Bronchial epithelial cell (primary cell): Measurements from ENCODE around the gene DOHH. TPM values are rescaled to one million over a fixed set of nuclear protein-coding genes. Genes with fewer than 3 reads are reported as not detected.

ENCODE experiments used
- DNase-seq: peaks from one replicate; pipeline ENCODE4 v3.0.0-alpha.2; 2010; ENCODE audit warnings: low read depth
- FAIRE-seq: peaks from 2 replicates; lab custom pipeline; 2011; peaks lifted over from hg19 to GRCh38; lab: Jason Lieb, UNC
- H3K27me3 ChIP-seq: 2 replicates; pipeline ENCODE4 v1.5.1; 2011; ENCODE audit warnings: low read length; ENCODE audit not compliant: control insufficient read depth, insufficient read depth
- H3K36me3 ChIP-seq: 2 replicates; pipeline ENCODE4 v1.5.1; 2011; ENCODE audit warnings: low read length; ENCODE audit not compliant: control insufficient read depth, insufficient read depth
- H3K4me3 ChIP-seq: 2 replicates; pipeline ENCODE4 v1.5.1; 2011; ENCODE audit warnings: mild to moderate bottlenecking, low read depth, low read length, control low read depth
- total RNA-seq: library from RNA; depleted of rRNA; stranded (reverse); fragments of >200 nt; gene quantifications from 2 replicates; pipeline ENCODE4 v1.2.1, GENCODE V29; 2014
- TF ChIP-seq, protein P1 (sequence below): IDR thresholded peaks from 2 replicates; pipeline ENCODE4 v1.5.1; 2011; ENCODE audit warnings: mild to moderate bottlenecking, moderate library complexity, low read length, control low read depth, inconsistent platforms; ENCODE audit not compliant: insufficient read depth, severe bottlenecking

DOHH gene
- total RNA-seq, 1 donor from 2014 or later, result 17.1 TPM

DNA sequence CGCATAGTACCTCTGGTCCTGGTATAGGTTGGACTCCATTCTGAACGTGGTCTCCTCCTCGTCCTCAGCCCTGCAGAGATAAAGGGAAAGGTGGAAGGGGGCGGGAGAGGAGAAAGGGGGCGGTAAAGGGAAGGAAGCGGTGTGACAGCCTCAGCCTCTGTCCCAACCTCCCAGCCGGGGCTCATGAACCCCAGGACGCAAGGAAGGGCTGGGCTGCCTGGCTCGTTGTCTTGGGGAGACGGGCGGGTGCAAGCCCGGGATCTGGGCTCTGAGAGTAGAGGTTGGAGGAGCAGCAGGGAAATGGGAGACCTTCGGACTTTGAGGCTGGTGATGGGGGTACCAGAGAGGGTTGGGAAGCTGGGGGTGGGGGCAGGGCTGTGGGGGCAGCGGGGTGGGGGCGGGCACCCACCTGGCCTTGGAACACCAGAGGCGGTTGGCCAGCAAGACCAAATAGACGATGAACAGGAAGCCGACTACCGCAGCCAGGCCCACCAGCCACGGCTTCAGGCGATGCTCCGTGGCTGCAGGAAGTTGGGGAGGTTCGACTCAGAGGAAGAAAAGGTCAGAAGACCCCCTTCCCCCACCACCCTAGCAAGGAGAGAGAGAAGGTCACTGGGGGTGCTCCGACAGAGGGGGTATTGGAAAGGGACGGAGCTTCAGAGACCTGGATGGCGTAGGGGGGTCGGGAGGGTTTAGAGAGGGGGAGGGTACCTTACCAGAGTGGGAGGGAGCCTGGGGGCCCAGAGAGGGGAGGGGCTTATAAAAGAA is 21.9 kb downstream of the DOHH start:
- Histone ChIP-seq H3K36me3 (no peaks in the 10 kb centered on the region), H3K4me3 (no peak overlapping the region), H3K27me3 (peaks cover 9% of the 10 kb centered on the region)
- FAIRE-seq (no peak), DNase-seq (no peak)
- TF ChIP-seq, protein P1, sequence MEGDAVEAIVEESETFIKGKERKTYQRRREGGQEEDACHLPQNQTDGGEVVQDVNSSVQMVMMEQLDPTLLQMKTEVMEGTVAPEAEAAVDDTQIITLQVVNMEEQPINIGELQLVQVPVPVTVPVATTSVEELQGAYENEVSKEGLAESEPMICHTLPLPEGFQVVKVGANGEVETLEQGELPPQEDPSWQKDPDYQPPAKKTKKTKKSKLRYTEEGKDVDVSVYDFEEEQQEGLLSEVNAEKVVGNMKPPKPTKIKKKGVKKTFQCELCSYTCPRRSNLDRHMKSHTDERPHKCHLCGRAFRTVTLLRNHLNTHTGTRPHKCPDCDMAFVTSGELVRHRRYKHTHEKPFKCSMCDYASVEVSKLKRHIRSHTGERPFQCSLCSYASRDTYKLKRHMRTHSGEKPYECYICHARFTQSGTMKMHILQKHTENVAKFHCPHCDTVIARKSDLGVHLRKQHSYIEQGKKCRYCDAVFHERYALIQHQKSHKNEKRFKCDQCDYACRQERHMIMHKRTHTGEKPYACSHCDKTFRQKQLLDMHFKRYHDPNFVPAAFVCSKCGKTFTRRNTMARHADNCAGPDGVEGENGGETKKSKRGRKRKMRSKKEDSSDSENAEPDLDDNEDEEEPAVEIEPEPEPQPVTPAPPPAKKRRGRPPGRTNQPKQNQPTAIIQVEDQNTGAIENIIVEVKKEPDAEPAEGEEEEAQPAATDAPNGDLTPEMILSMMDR, result no peak

DNA sequence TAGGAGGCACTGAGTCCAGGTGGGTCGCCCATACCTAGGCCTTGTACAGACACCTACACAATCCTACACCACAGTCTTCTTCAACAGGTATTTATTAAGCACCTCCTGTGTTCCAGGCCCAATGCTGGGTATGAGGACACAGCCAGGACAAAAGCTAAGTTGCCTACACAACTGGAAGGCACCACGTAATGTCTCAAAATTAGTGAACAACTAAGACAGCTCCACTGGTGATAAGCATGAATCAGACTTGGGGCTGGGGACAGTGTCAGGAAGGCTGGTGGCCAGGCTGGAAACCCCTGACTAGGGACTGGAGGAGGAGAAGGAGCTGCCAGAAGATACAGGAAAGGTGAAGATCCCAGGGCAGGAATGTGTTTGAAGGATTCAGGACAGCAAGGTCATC is 22.5 kb downstream of the DOHH start:
- H3K36me3 ChIP-seq, result no peaks in the 10 kb centered on the region
- no peak for DNase-seq
- FAIRE-seq, result peak; percentile 13
- peaks cover 9% of the 10 kb centered on the region for H3K27me3 ChIP-seq
- TF ChIP-seq, protein P1, result no peak
- no peak overlapping the region for H3K4me3 ChIP-seq

DNA sequence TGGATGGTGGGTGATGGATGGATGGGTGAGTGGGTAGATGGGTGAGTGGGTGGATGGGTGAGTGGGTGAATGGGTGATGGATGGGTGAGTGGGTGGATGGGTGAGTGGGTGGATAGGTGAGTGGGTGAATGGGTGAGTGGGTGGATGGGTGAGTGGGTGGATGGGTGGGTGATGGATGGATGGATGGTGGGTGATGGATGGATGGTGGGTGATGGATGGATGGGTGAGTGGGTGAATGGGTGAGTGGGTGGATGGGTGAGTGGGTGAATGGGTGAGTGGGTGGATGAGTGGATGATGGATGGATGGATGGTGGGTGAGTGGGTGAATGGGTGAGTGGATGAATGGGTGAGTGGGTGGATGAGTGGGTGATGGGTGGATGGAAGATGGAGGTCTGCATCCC is 23.0 kb downstream of the DOHH start:
- Histone ChIP-seq H3K27me3 (peaks cover 9% of the 10 kb centered on the region), H3K4me3 (no peak overlapping the region), H3K36me3 (no peaks in the 10 kb centered on the region)
- DNase-seq (no peak), FAIRE-seq (peak; percentile 89)
- TF ChIP-seq, protein P1, result no peak

DNA sequence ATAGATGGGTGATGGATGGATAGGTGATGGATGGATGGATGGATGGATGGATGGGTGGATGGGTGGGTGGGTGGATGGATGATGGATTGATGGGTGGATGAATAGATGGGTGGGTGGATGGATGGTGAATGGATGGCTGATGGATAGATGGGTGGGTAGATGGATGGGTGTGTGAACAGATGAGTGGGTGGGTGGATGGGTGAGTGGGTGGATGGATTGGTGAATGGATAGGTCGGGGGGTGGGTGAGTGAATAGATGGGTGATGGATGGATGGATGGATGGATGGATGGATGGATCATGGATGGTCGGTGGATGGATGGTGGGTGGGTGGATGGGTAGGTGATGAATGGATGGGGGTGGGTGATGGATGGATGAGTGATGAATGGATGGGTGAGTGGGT is 23.6 kb downstream of the DOHH start:
- FAIRE-seq (no peak), DNase-seq (no peak)
- Histone ChIP-seq H3K27me3 (peaks cover 9% of the 10 kb centered on the region), H3K4me3 (no peak overlapping the region), H3K36me3 (no peaks in the 10 kb centered on the region)
- TF ChIP-seq, protein P1, result no peak

DNA sequence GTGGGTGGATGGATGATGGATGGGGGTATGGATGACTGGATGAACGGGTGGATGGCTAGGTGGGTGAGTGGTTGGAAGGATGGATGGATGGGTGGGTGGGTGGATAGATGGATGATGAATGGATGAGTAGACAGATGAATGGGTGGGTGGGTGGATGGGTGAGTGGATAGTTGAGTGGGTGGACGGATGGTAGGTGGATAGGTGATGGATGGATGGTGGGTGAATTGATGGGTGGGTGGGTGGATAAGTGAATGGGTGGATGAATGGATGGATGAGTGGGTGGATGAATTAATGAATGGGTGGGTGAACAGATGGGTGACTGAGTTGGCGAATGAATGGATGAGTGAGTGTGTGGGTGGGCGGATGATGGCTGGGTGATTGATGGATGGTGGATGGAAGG is 25.0 kb downstream of the DOHH start:
- Histone ChIP-seq H3K27me3 (peaks cover 6% of the 10 kb centered on the region), H3K4me3 (no peak overlapping the region), H3K36me3 (no peaks in the 10 kb centered on the region)
- DNase-seq (no peak), FAIRE-seq (no peak)
- TF ChIP-seq, protein P1, result no peak

DNA sequence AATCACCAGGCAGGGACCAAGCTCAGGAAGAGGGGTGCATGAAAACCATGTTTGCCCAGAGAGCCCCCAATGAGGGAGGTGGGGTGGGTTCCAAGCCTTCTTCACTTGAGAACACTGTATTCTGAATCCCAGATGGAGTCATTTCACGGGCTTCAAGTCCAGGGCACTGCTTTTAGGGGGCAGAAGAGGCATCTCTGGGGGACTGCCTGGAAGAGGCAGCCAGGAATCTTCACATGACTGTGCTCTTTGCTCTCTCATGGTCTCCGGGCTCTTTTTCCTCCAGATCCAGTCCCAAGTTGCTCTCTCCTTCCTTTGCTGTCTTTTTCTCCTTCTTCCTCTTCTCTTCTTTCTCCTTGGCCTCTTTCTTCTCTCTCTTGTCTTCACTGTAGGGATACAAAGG is 25.9 kb downstream of the DOHH start:
- peaks cover 6% of the 10 kb centered on the region for H3K27me3 ChIP-seq
- H3K4me3 ChIP-seq, result no peak overlapping the region
- no peaks in the 10 kb centered on the region for H3K36me3 ChIP-seq
- TF ChIP-seq, protein P1, result no peak
- DNase-seq, result no peak
- no peak for FAIRE-seq
